Testis (tissue), 3 donors: ENCODE data around the gene KDM5B. TPM values are rescaled to one million over a fixed set of nuclear protein-coding genes. Genes with fewer than 3 reads are reported as not detected.
A peak's percentile ranks its signal among the peaks of the same experiment; 100 is the strongest.

Source experiments
- DNase-seq: peaks from one replicate; pipeline ENCODE4 v3.0.0-alpha.2; 2019
- H3K27ac ChIP-seq, 2 donors: fragments of 200-600 bp; sonication (generic); one replicate each; pipeline ENCODE4 v1.5.1; 2019
- H3K27me3 ChIP-seq: fragments of 200-600 bp; sonication (generic); one replicate; pipeline ENCODE4 v1.5.1; 2019
- H3K36me3 ChIP-seq: fragments of 200-600 bp; sonication (generic); one replicate; pipeline ENCODE4 v1.5.1; 2017; ENCODE audit warnings: low read depth; ENCODE audit errors: missing control alignments
- H3K4me1 ChIP-seq: fragments of 200-600 bp; sonication (generic); one replicate; pipeline ENCODE4 v1.5.1; 2019
- H3K4me3 ChIP-seq, 2 donors: fragments of 200-600 bp; sonication (generic); one replicate each; pipeline ENCODE4 v1.5.1; 2017 to 2019
- H3K9me3 ChIP-seq: fragments of 200-600 bp; sonication (generic); one replicate; pipeline ENCODE4 v1.5.1; 2017
- CTCF ChIP-seq, 3 experiments: fragments of 450-650 bp in 2 of 3; fragments of 200-600 bp in 1 of 3; sonication (generic) in 1 of 3; IDR thresholded peaks; one replicate each; pipeline ENCODE4 v1.5.1; 2016 to 2019; ENCODE audit warnings: antibody characterized with exemption in 3 of 3, mild to moderate bottlenecking in 2 of 3, moderate library complexity in 1 of 3
- POLR2A ChIP-seq: fragments of 450-650 bp; IDR thresholded peaks from one replicate; pipeline ENCODE4 v1.6.1; 2017; ENCODE audit warnings: antibody characterized with exemption, mild to moderate bottlenecking, moderate library complexity
- WGBS, 2 donors: methylation state at CpG; one replicate each; pipeline ENCODE4 v1.1.5; 2018; 5-methylcytosine and 5-hydroxymethylcytosine counted together
- intact Hi-C: fragments of 100-400 bp; cut with DNase I; formaldehyde crosslinking; loops from one replicate; pipeline ENCODE4 v1.15.1; 2023; ENCODE audit warnings: low total_unique reads
- polyA plus RNA-seq: library from polyadenylated mRNA; stranded (reverse); fragments of 350-450 nt; fragmentation: Illumina TruSeq; extraction: RNeasy Lipid Tissue Mini Kit (QIAGEN cat#74804); gene quantifications from one replicate; pipeline ENCODE4 v1.2.3, GENCODE V29; 2014; ENCODE audit warnings: low read depth, low replicate concordance; ENCODE audit not compliant: insufficient read depth
- total RNA-seq, 2 donors: library from RNA; depleted of rRNA; stranded (reverse); fragments of >200 nt; gene quantifications; one replicate each; pipeline ENCODE4 v1.2.3, GENCODE V29; 2016

Gene KDM5B
- total and polyA plus RNA-seq, 3 donors from 2014 or later = 223 to 333 (median 307) TPM

- Histone ChIP-seq H3K27ac (peak overlapping the region; percentile 91 to 95), H3K9me3 (no peaks in the 10 kb centered on the region), H3K4me3 (peak overlapping the region; percentile 96 to 100), H3K4me1 (peaks cover 34% of the 10 kb centered on the region), H3K27me3 (no peaks in the 10 kb centered on the region), H3K36me3 (no peaks in the 10 kb centered on the region)
- TF ChIP-seq POLR2A = no peak
- TF ChIP-seq CTCF (IDR thresholded peaks at IDR 0.05) = no peak
- peak; percentile 66 for DNase-seq
- WGBS, 2 donors = 0 to 1% methylated on average over 7 to 35 of the region's 45 CpGs
- intact Hi-C loops = no loop called here
Measured at GRCh38 chr1:202807451-202807925, 733 bp downstream of the KDM5B start.

GRCh38 chr1:202806845-202807450 lies 1.3 kb downstream of the KDM5B start:
- Histone ChIP-seq H3K27me3 (no peaks in the 10 kb centered on the region), H3K27ac (peak overlapping the region; percentile 91 to 95), H3K36me3 (no peaks in the 10 kb centered on the region), H3K4me1 (peaks cover 34% of the 10 kb centered on the region), H3K4me3 (peak overlapping the region; percentile 96 to 100), H3K9me3 (no peaks in the 10 kb centered on the region)
- TF ChIP-seq CTCF (IDR thresholded peaks at IDR 0.05) (no peak), POLR2A (no peak)
- intact Hi-C loops = no loop called here
- 1 to 2% methylated on average over 21 to 44 of the region's 51 CpGs for WGBS, 2 donors
- DNase-seq = peak; percentile 60

GRCh38 chr1:202805886-202806844 lies 2.1 kb downstream of the KDM5B start:
- 15 to 16% methylated on average over 7 of the region's 7 CpGs for WGBS, 2 donors
- DNase-seq = no peak
- Histone ChIP-seq H3K9me3 (no peaks in the 10 kb centered on the region), H3K4me1 (peaks cover 34% of the 10 kb centered on the region), H3K27ac (peak overlapping the region; percentile 91 to 95), H3K36me3 (no peaks in the 10 kb centered on the region), H3K4me3 (peak overlapping the region; percentile 96 to 100), H3K27me3 (no peaks in the 10 kb centered on the region)
- intact Hi-C loops = no loop called here
- TF ChIP-seq CTCF (IDR thresholded peaks at IDR 0.05) (no peak), POLR2A (no peak)

- DNase-seq = no peak
- intact Hi-C loops = no loop called here
- Histone ChIP-seq H3K36me3 (no peaks in the 10 kb centered on the region), H3K27ac (peak overlapping the region in 1 of 2 donors; percentile 39), H3K9me3 (no peaks in the 10 kb centered on the region), H3K27me3 (no peaks in the 10 kb centered on the region), H3K4me1 (peaks cover 28% of the 10 kb centered on the region), H3K4me3 (no peak overlapping the region)
- no peak for TF ChIP-seq POLR2A
- TF ChIP-seq CTCF (IDR thresholded peaks at IDR 0.05) = no peak
- WGBS, 2 donors = 42 to 46% methylated on average over 4 of the region's 4 CpGs
Measured at GRCh38 chr1:202804126-202804525, 4.1 kb downstream of the KDM5B start.
